GM18870 (cell line): Measurements from ENCODE around the gene KMT2E.
"Not testable (repeated sequence)": the region's sequence is repeated elsewhere in the genome, so short reads cannot be mapped to it uniquely, and the experiment has no call there.

Experiments used
- ATAC-seq: cut with Tn5 transposase; IDR thresholded peaks from one replicate; pipeline ENCODE4 v1.9.1; 2021; ENCODE audit warnings: moderate library complexity; ENCODE audit not compliant: unreplicated experiment

Gene KMT2E

GRCh38 chr7:105021967-105022366 is 8.0 kb downstream of the KMT2E start:
- ATAC-seq, result no peak

DNA sequence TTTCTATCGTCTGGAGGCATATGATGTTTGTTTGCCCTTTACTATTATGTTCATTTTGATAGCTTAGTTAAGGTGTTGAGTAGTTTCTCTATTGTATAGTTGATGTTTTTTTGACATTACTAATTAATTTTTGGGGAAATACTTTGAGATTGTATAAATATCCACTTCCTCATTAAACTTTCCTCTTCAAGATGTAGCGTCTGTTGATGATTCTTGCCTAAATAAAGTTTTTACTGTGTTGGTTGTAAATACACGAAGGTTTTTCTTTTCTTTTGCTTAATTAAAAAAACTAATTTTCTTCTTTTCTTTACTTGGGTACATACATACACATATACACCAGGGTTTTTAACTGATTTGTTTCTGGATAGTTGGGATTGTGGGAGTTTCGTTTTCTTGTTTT is 8.5 kb downstream of the KMT2E start:
- ATAC-seq, result no peak

DNA sequence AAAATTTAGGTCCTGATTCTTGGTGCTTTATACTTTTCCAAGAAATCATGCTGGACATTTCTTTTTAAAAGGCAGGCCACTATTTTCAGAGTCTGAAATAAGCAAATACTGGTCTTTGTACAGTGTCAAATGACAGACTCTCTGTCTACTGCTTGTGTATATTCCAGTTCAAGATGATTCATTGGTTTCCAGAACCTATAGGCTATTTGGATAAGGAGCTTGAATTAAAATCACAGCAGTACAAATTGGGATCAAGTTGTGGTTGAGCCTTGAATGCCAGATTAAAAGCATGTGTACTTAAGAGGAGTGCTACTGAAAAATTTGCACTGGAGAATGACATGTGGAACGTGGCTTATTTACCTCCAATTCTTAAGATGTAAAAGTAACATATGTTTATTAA is 10.7 kb downstream of the KMT2E start:
- ATAC-seq, result no peak

DNA sequence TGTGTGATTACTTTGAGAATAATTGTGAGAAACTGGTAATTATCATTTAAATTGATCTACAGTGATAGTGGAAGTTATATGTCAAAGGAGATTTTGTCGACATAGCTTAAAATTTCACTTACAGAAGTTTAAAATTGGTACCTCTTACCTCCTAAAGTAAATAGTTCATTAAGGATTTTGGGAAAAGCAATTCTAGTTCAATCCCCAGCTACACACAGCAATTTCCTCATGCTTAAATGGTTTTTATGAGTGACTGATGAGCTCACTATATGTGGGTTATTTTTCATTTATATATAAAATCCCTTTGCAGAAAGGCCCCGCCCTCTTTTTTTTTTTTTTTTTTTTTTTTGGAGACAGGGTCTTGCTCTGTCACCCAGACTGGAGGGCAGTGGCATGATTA is 12.7 kb downstream of the KMT2E start:
- no peak for ATAC-seq

DNA sequence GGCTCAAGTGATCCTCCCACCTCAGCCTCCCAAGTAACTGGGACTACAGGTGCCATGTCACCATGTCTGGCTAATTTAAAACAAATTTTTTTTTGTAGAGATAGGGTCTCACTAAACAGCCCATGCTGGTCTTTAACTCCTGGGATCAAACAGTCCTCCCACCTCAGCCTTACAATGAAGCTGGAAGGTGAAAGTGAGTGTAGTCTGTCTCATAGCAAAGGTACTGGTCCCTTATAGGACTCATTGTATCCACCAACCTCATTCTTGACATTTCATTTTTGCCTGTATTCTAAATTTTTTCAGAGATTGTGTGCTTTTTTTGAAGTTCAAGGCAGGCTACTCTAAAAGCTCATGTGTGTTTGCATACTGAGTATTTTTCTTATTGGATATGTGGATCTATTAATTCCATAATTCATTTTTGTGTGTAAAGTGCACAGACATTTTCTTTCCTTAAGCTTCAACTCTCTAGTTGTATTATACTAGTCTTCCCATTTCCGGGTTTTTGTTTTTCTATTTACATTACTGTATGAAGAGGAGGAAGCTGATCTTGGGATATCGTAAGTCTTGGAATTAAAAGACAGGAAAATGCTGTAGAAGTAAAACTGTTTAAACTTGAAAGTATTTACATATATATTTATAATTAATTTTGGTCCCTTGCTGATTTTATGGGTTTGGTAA is 13.3 kb downstream of the KMT2E start:
- no peak for ATAC-seq

DNA sequence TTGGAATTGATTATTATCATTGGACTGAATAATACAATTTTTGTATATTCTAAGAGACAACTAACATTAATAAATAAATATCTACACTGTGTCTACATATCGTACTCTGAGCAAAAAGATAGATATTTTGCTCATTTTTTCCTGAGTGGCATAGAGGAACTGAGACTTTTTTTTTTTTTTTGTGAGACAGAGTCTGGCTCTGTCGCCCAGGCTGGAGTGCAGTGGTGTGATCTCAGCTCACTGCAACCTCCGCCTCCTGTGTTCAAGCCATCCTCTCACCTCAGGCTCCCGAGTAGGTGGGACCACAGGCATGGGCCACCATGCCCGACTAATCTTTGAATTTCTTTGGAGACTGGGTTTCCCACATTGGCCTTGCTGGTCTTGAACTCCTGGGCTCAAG is 14.0 kb downstream of the KMT2E start:
- no peak for ATAC-seq

- not testable (repeated sequence) for ATAC-seq
Measured at GRCh38 chr7:105028941-105029340, 14.9 kb downstream of the KMT2E start.

DNA sequence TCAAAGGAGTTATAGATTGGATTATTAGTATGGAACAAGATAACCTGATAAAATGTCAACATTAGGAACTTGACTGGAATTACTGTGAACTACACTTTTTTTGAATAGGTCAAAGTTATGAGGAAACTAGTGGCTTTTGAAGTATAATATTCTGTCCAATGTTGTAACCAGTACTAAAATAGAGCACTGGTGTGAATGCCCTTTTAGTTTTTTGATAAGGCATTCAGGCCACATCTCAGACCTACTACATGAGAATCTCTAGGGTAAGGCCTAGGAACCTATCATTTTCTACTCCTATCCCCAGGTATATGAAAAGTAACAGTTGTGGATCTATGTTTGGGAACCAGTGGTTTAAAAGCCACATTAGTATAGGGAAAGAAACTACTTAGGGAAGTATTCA is 16.4 kb downstream of the KMT2E start:
- no peak for ATAC-seq

DNA sequence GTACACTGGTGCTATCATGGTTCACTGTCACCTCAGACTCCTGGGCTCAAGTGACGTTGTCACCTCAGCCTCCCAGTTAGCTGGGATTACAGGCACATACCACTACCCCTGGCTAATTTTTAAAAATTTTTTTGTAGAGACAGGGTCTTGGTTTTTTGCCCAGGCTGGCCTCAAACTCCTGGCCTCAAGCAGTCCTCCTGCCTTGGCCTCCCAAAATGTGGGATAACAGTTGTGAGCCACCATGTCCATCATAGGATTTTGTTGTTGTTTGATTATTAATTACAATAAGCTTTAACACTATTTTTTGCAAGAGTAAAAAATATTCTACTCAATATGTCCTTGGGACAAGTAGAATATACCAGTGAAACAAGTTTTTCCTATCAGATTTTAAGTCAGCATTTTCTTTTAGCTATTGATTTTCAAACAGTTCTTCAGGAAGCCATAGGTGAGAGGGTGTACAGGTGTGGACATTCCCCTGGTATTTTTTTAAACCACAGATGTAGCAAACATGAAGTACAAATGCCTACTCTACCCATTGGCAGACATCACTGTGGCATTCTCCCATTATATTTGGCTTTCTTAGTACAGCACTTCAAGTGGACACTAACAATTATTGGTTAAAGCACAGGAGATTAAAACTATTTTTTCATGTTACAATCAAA is 18.7 kb downstream of the KMT2E start:
- ATAC-seq, result no peak

DNA sequence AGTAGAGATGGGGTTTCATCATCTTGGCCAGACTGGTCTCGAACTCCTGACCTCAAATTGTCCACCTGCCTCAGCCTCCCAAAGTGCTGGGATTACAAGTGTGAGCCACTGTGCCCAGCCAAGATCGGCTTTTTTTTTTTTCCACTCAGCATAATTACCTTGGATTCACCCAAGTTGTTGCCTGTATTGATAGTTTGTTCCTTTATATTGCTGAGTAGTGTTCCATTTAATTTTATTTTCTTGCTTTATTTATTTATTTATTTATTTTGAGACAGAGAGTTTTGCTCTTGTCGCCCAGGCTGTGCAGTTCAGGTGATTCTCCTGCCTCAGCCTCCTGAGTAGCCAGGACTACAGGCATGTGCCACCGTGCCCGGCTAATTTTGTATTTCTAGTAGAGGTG is 21.3 kb downstream of the KMT2E start:
- no peak for ATAC-seq

DNA sequence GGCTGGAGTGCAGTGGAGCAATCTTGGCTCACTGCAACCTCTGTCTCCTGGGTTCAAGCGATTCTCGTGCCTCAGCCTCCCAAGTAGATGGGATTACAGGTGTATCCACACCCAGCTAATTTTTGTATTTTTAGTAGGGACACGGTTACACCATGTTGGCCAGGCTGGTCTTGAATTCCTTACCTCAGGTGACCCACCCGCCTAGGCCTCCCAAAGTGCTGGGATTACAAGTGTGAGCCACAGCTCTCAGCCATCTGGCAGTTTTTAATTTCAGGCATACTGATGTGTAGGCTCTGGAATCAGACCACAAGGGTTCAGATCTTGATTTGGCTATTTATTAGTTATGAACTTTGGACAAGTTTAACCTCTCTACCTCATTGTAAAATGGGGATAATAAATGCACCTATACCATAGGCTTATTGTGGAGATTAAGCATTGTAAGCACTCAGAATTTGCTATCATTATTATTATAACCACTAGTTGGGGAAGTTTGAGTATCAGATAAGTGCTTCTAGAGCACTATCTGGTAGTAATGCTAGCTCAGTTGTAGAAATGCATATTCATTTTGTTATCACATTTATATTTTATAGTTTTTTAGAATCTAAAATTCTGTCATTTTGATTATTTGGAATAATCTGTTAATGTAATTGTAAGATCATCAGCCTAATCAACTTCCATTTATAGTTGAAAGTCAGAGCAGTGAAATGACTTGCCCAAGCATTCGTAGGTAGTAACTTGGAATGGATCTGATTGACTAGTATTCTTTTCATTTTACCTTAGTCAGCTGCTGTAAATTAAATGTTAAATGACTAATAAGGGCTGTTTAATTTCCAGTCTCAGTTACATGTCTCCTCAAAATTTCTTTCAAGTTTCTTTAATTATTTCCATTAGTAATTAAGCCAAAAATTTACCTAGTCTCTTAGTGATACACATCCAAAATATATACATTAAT is 22.5 kb downstream of the KMT2E start:
- ATAC-seq, result no peak

GRCh38 chr7:105037319-105037718 is 23.3 kb downstream of the KMT2E start:
- ATAC-seq, result no peak

DNA sequence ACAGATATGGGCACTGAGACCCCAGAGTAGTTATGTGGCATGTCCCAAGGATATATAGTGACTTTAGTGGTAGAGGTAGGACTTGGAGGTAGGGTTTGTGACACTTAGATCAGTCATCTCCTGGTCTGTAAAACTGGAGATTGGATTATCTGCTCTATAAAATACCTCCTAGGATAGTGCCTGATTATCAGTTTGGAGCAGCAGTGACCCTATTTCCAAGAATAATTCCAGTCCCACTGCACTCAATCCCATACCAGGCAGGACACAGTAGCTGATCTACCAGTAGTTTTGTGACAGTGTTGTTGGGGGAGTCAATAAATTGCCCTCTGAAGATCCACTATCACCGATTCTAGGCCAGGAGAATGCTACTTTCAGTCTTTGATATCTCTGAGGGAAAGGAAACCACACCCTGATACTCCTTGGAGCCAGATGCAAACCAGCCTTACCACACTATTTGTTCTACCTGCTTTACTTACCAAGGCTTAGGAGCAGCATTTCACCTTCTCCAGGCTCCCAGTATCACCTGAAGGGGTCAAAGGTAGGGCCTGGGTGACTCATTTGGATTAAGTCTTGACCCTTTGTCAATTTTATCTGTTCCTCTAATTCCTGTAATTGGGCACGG is 30.6 kb downstream of the KMT2E start:
- no peak for ATAC-seq

DNA sequence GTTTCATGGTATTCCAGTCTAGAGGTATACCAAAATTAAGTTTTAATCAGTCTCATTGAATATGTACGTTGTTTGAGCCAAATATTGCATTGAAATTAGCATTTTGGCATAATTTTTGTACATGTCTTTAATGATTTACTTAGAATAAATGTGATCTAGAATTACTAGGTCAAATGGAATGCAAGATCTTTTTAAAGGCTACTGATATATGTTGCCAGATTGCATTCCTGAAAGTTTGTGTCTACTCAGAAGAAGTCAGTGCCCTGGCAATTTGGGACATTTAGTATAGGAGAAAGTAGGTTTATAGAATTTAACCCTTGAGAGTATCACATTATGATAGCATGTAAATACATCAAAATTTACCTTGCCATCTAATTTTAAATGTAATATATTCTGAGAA is 32.4 kb downstream of the KMT2E start:
- no peak for ATAC-seq

DNA sequence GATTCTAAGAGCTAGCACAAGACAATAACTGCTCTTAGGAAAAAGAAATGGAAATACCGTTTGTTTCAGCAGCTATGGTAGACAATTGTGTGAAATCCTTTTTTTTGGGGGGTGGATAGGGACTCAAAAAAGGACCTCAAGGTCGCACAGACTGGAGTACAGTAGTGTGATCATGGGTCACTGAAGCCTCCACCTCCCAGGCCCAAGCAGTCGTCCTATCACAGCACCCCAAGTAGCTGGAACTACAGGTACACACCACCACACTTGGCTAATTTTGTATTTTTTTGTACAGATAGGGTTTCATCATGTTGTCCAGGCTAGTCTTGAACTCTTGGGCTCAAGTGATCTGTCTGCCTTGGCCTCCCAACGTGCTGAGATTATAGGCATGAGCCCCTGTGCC is 33.9 kb downstream of the KMT2E start:
- ATAC-seq, result no peak

GRCh38 chr7:105050493-105050892 is 36.5 kb downstream of the KMT2E start:
- no peak for ATAC-seq

GRCh38 chr7:105050899-105051298 is 36.9 kb downstream of the KMT2E start:
- ATAC-seq, result not testable (repeated sequence)

GRCh38 chr7:105055084-105055483 is 41.1 kb downstream of the KMT2E start:
- ATAC-seq, result no peak

DNA sequence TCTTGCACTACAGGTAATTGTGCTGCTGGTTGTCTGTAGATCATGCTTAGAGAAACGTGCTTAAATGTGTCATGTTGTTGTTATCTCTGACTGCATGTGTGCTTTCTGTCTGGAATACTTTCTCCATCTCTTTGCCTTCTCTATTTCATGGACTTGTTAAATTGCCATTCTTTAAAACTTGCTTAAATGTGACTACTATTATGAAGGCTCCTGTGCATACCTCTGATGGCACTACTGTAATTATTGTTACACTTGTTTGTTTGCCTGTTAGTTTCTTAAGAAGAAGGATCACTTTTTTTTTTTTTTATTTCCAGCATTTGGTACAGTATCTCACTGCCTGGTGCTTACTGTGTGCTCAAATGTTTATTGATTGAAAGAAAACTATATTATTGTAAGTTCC is 41.6 kb downstream of the KMT2E start:
- no peak for ATAC-seq

- no peak for ATAC-seq
Measured at GRCh38 chr7:105057472-105057871, 43.5 kb downstream of the KMT2E start.

DNA sequence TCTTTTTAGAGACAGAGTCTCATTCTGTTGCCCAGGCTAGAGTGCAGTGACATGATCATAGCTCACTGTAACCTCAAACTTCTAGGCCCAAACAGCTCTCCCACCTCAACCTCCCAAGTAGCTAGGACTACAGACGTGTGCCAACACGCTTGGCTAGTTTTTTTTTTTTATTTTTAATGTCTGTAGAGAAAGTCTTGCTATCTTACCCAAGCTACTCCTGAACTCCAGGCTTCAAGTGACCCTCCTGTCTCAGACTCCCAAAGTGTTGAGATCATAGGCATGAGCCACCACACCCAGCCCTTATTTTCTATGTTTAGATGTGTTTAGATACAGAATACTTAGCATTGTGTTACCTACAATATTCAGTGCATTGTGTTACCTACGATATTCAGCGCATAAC is 46.4 kb downstream of the KMT2E start:
- ATAC-seq, result no peak
